Breast epithelium (tissue), 3 donors: Measurements from ENCODE around the gene SRC.

Experiments used
- POLR2A ChIP-seq: fragments of 450-650 bp; IDR thresholded peaks from one replicate; pipeline ENCODE4 v1.6.1; 2016; ENCODE audit warnings: antibody characterized with exemption, mild to moderate bottlenecking, moderate library complexity
- POLR2AphosphoS5 ChIP-seq, 3 donors: sonication (generic); formaldehyde crosslinking; IDR thresholded peaks; one replicate each; pipeline ENCODE4 v1.6.1; 2017; ENCODE audit warnings: antibody characterized with exemption in 3 of 3
- TF ChIP-seq, protein P1 (sequence below), 3 donors: fragments of 450-650 bp; IDR thresholded peaks; one replicate each; pipeline ENCODE4 v1.5.1; 2016 to 2017; ENCODE audit warnings: antibody characterized with exemption in 3 of 3, mild to moderate bottlenecking in 3 of 3, moderate library complexity in 3 of 3

DNA sequence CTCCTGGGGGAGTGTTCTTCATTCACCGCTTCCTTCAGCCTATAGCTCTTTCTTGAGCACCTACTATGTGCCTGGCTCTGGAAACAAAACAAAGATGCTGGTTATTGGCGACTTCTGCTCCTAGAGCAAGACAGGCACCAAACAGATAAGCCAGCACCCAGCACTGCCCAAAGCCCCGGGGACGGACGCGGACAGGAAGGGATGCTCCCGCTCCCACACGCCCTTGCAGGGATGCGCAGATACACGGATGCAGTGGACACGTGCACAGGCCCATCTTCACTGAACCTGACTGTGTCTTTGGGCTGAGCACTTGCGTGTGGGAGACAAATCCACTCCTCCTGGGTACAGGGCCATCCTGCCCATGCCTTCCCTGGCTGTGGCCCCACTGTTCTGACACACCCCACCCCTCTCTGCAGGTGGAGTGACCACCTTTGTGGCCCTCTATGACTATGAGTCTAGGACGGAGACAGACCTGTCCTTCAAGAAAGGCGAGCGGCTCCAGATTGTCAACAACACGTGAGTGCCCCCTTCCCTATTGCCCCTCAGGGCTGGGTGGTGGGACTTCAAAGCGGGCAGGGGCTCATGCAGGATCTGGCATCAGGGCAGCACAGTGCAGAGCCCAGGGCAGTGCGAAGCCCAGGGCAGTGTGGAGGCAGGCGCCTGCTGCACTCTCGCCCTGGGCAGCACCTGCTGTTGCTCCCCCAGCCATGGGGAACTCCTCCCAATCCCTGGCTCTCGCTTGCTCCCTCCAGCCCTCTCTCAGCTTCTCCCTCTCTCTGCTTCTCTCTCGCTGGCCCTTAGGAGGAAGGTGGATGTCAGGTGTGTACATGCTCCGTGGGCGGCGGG is 39.9 kb downstream of the SRC start:
- TF ChIP-seq, protein P1, sequence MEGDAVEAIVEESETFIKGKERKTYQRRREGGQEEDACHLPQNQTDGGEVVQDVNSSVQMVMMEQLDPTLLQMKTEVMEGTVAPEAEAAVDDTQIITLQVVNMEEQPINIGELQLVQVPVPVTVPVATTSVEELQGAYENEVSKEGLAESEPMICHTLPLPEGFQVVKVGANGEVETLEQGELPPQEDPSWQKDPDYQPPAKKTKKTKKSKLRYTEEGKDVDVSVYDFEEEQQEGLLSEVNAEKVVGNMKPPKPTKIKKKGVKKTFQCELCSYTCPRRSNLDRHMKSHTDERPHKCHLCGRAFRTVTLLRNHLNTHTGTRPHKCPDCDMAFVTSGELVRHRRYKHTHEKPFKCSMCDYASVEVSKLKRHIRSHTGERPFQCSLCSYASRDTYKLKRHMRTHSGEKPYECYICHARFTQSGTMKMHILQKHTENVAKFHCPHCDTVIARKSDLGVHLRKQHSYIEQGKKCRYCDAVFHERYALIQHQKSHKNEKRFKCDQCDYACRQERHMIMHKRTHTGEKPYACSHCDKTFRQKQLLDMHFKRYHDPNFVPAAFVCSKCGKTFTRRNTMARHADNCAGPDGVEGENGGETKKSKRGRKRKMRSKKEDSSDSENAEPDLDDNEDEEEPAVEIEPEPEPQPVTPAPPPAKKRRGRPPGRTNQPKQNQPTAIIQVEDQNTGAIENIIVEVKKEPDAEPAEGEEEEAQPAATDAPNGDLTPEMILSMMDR (IDR thresholded peaks at IDR 0.05) = no peak
- TF ChIP-seq POLR2A (no peak), POLR2AphosphoS5 (IDR thresholded peaks at IDR 0.05) (no peak)
